ENCODE data around the gene ENOX1.
"Not testable (repeated sequence)": the region's sequence is repeated elsewhere in the genome, so short reads cannot be mapped to it uniquely, and the experiment has no call there.

The ENOX1 gene

GRCh38 chr13:43180837-43181236, 605.9 kb downstream of the ENOX1 start:
- no peak for DNase-seq (ENCODE audit: low read depth in 2 of 3, low spot score in 2 of 3)

- no peak for DNase-seq (ENCODE audit: low read depth in 2 of 3, low spot score in 2 of 3)
These were observed 606.6 kb downstream of the ENOX1 start for GRCh38 chr13:43180036-43180660.

- no peak for DNase-seq (ENCODE audit: low read depth in 2 of 3, low spot score in 2 of 3)
These were observed 615.3 kb downstream of the ENOX1 start for GRCh38 chr13:43171489-43171888.

GRCh38 chr13:43170506-43170905, 616.3 kb downstream of the ENOX1 start:
- DNase-seq (ENCODE audit: low read depth in 2 of 3, low spot score in 2 of 3) = no peak

GRCh38 chr13:43168434-43168833, 618.3 kb downstream of the ENOX1 start:
- not testable (repeated sequence) for DNase-seq (ENCODE audit: low read depth in 2 of 3, low spot score in 2 of 3)

- DNase-seq (ENCODE audit: low read depth in 2 of 3, low spot score in 2 of 3) = no peak
These were observed 619.0 kb downstream of the ENOX1 start for GRCh38 chr13:43167731-43168130.

GRCh38 chr13:43166644-43167457, 619.9 kb downstream of the ENOX1 start:
- DNase-seq (ENCODE audit: low read depth in 2 of 3, low spot score in 2 of 3) = no peak

All from activated CD8-positive, alpha-beta memory T cell treated with anti-CD3 and anti-CD28 coated beads for 48 hours (primary cell).